22Rv1 (cell line): Measurements from ENCODE around the gene CAMK1D.

Source experiments
- H3K27ac ChIP-seq: fragments of 450-650 bp; 2 replicates; pipeline ENCODE4 v1.5.1; 2017
- CTCF ChIP-seq: fragments of 450-650 bp; IDR thresholded peaks from 2 replicates; pipeline ENCODE4 v1.5.1; 2017; ENCODE audit warnings: mild to moderate bottlenecking
- ZFX ChIP-seq: fragments of 450-650 bp; IDR thresholded peaks from 2 replicates; pipeline ENCODE4 v1.6.1; 2017; ENCODE audit warnings: antibody characterized with exemption, borderline replicate concordance

Gene CAMK1D

DNA sequence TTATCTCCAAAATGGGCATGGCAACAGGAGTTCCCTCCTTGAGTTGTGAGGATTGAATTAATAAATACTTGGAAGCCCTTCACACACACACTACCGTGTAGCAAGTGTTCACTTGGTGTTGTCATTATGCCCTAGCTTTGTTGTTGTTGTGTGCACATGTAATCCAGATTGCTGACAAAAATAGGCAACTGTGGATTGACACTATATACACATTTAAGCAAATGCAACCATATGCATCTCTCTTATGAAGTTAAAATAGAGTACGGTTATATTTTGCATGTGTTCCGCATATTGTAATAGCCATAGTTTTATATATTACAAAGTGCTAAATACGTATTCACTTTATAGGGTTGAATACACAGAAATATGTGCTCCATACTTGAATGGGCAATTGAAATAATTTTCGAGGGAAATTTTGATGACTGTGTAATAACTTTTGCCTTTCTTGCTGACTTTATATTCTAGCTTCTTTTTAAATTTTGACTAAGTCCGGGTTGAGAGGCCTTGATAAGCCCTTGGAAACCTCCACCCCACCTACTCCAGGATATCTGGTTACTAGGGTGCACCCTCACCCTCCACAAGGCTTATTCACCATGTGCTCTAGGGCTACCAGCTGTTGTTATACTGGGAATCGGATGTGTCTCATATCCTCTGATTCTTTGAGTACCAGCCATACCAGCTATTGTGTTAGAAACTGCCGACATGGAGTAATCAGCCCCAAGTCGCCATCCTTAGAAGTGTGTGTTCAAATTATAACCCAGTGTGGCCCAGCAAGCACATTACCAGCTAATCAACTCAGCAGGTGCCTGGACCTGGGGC is 265.0 kb downstream of the CAMK1D start:
- H3K27ac ChIP-seq = no peak overlapping the region
- TF ChIP-seq ZFX = no peak
- no peak for TF ChIP-seq CTCF

DNA sequence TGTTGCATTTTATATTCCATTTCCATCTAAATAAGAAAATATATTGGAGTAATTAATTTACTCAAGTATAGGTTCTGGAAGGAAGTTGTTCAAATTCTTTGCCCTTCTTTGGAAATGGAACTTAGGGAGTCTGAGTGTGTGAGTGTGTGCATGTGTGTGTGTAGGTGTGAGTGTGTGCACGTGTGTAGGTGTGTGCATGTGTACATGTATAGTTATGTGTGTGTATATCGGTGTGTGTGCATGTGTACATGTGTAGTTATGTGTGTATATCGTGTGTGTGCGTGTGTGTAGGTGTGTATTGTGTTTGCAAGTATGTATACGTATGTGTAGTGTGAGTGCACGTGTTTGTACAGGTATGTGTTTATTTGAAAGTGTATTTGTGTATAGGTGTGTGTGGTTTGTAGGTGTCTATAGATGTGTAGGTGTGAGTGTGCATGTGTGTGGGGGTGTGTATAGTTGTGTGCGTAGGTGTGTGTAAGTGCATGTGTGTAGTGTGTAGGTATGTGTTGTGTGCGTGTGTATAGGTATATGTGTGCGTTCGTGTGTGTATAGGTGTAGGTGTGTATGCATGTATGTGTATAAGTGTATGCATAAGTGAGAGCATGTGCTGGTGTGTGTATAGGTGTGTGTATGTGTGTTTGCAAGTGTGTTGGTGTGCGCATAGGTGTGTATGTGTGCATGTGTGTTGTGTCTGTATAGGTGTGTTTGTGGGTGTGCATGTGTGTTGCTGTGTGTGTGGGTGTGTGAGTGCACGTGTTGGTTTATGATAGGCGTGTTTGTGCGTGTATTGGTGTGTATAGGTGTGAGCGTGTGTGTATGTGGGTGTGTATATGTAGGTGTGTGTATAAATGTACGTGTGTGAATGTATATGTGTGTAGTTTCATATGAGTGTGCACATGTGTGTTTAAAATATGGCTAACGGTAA is 266.2 kb downstream of the CAMK1D start:
- no peak for TF ChIP-seq CTCF
- TF ChIP-seq ZFX = no peak
- no peak overlapping the region for H3K27ac ChIP-seq

DNA sequence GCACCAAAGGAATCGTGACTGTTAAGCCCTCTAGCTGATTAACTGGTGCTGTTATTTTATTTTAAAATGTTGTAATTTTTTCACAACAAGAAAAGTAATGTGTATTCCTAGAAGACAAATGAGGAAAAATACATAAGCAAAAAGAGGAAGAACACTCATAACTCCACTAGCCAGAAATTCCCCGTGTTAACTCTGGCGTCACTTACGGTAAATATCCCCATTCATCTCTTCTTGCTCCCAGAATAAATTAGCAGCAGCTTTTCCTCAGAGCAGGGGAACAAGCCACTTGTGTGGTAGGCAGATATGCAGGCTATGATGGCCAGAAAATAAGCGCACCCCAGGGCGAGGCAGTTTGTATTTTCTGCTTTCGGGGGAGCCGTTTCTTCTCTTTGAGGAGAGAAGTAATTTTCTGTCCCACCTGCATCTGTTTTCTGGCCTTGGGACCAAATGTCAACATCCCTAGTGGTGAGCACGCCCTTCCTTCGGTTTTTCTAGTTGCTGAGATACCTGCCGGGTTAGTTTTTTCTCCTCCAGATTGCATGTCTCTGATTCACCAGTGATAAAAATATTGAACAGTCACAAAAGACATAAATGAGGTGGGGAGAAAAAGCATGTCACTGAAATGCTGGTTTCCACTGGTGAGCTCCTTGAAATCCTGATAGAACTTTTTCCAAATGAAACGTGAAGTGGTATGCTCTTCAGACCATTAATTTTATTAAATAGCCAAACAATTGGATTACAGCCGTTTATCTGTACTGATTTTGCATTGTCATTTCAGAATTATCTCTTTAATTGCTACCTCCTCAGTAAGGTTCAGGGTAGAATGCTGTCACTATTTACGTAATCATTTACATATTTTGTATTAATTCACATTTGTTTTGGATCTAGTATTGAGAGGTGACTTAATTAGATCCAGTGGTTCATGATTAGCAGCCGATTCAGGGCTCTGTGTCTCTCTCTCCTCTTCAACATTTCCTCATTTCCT is 268.1 kb downstream of the CAMK1D start:
- no peak for TF ChIP-seq ZFX
- TF ChIP-seq CTCF = no peak
- H3K27ac ChIP-seq = no peak overlapping the region

- TF ChIP-seq CTCF (no peak), ZFX (no peak)
- no peak overlapping the region for H3K27ac ChIP-seq
These were observed 272.7 kb downstream of the CAMK1D start for GRCh38 chr10:12622016-12622415.

DNA sequence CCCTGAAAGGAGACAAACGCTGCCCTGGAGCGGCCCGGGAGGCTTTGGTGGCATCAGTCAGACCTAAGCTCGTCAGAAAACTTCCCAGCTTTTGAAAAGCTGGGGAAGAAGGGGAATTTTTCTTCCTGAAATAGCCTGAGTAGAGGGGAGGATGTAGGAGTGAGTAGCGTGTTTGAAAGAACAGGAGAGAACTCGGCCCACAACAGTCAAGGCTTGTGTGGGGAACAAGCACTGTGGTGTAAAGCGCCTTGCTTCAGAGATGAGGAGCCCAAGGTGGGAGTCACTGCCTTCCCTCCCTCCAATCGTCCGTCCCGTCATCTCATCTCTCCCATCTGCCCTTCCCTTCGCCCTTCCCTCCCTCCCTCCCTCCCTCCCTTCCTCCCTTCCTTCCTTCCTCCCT is 273.3 kb downstream of the CAMK1D start:
- H3K27ac ChIP-seq = no peak overlapping the region
- no peak for TF ChIP-seq CTCF
- TF ChIP-seq ZFX = no peak

GRCh38 chr10:12625393-12626023 is 276.2 kb downstream of the CAMK1D start:
- H3K27ac ChIP-seq = no peak overlapping the region
- TF ChIP-seq CTCF (no peak), ZFX (no peak)
